Keratinocyte (primary cell): ENCODE data around the gene DNM2.

Experiments used
- CTCF ChIP-seq, 3 experiments: IDR thresholded peaks in 1 of 3; conservative IDR thresholded peaks in 1 of 3; optimal IDR thresholded peaks in 1 of 3; 2 replicates in 2 of 3; 3 replicates in 1 of 3; pipeline versions ENCODE3 to v1.5.1; 2011; ENCODE audit warnings: low read length in 3 of 3, mild to moderate bottlenecking in 3 of 3, moderate library complexity in 2 of 3, control low read depth in 1 of 3, inconsistent platforms in 1 of 3; ENCODE audit not compliant: insufficient read depth in 2 of 3; ENCODE audit errors: extremely low read depth in 1 of 3
- EZH2 ChIP-seq: IDR thresholded peaks from one replicate; pipeline ENCODE4 v1.6.1; 2012; ENCODE audit warnings: inconsistent platforms, mild to moderate bottlenecking, low read length, moderate library complexity

GRCh38 chr19:10816691-10817090 lies 98.8 kb downstream of the DNM2 start:
- TF ChIP-seq CTCF (optimal IDR thresholded peaks at IDR 0.05 in 1 of 3, IDR thresholded peaks at IDR 0.05 in 1 of 3, conservative IDR thresholded peaks at IDR 0.05 in 1 of 3; ENCODE audit: extremely low read depth in 1 of 3, insufficient read depth in 2 of 3, low read length in 3 of 3) (no peak), EZH2 (no peak)
